Activated CD8-positive, alpha-beta memory T cell treated with anti-CD3 and anti-CD28 coated beads, Interleukin-2, amount 50 U/mL, for 4 hours (primary cell): Measurements from ENCODE around the gene NRSN2.
"Not testable (repeated sequence)": the region's sequence is repeated elsewhere in the genome, so short reads cannot be mapped to it uniquely, and the experiment has no call there.

Source experiments
- DNase-seq: peaks from one replicate; pipeline ENCODE4 v3.0.0-alpha.2; 2020

The NRSN2 gene

GRCh38 chr20:325045-325888, 21.6 kb upstream of the NRSN2 start, which contains the start of gene SOX12:
Gene SOX12, plus strand, starts transcription at chr20:325552. Its CDS starts 373 bp downstream, at chr20:325925.
- peak; percentile 99 for DNase-seq

DNA sequence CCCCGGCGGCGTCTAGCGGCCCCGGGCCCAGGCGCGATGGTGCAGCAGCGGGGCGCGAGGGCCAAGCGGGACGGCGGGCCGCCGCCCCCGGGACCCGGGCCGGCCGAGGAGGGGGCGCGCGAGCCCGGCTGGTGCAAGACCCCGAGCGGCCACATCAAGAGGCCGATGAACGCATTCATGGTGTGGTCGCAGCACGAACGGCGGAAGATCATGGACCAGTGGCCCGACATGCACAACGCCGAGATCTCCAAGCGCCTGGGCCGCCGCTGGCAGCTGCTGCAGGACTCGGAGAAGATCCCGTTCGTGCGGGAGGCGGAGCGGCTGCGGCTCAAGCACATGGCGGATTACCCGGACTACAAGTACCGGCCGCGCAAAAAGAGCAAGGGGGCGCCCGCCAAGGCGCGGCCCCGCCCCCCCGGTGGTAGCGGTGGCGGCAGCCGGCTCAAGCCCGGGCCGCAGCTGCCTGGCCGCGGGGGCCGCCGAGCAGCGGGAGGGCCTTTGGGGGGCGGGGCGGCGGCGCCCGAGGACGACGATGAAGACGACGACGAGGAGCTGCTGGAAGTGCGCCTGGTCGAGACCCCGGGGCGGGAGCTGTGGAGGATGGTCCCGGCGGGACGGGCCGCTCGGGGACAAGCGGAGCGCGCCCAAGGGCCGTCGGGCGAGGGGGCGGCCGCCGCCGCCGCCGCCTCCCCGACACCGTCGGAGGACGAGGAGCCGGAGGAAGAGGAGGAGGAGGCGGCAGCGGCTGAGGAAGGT, 20.8 kb upstream of the NRSN2 start:
- DNase-seq, result peak; percentile 51

DNA sequence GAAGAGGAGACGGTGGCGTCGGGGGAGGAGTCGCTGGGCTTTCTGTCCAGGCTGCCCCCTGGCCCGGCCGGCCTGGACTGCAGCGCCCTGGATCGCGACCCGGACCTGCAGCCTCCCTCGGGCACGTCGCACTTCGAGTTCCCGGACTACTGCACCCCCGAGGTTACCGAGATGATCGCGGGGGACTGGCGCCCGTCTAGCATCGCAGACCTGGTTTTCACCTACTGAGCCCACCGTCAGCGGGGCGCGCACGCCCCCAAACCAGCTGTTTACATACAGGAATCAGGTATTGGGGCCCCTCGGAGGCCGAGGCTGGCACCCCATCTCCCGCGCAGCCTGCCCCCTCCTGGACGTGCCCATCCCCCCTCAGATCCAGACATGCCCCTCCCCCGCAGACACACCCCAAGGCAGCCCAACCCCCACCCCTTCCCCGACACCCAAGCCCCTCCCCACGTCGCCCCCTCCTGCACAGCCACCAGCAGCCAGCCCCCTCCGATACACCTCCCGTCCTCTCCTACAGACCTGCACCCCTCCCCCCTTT, 20.2 kb upstream of the NRSN2 start:
- no peak for DNase-seq

DNA sequence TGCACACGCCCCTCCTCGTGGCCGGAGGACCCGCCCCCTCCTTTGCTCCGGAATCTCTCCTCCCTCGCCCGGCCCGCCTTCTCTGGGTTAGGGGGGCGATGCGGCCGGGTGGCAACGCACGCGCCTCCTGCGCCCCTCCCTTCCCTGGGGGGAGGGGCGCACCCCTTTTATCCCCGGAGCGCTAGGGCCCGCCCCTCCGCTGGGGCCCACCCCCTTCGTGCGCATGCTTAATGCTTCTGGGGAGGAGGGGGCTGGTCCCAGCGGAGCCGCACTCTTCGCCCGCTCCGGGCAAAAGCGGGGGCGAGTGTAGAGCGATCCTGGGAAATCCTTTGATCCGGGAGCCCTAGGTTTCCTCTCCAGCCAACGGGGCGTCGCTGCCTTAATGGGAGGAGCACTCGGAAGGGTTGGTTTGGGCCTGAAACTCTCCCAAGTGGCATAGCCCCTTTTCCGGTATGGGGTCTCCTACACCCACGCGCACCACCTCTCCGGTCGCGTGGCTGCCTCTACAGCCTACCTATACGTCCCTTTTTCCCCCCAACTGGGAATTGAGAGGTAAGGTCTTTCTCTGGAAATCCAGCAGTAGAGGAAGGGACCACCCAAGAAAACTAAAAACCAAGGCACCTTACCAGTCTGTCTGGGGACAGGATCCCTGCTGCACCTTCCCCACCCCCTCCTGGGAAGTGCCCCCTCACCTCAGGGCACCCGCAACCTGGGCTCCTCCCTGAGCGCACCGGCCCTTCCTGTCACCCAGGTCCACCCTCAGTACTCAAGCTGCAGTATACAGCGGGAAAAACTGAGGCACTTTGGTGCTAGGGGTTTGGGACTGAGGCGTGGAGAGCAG, 19.5 kb upstream of the NRSN2 start:
- peak; percentile 84 for DNase-seq

DNA sequence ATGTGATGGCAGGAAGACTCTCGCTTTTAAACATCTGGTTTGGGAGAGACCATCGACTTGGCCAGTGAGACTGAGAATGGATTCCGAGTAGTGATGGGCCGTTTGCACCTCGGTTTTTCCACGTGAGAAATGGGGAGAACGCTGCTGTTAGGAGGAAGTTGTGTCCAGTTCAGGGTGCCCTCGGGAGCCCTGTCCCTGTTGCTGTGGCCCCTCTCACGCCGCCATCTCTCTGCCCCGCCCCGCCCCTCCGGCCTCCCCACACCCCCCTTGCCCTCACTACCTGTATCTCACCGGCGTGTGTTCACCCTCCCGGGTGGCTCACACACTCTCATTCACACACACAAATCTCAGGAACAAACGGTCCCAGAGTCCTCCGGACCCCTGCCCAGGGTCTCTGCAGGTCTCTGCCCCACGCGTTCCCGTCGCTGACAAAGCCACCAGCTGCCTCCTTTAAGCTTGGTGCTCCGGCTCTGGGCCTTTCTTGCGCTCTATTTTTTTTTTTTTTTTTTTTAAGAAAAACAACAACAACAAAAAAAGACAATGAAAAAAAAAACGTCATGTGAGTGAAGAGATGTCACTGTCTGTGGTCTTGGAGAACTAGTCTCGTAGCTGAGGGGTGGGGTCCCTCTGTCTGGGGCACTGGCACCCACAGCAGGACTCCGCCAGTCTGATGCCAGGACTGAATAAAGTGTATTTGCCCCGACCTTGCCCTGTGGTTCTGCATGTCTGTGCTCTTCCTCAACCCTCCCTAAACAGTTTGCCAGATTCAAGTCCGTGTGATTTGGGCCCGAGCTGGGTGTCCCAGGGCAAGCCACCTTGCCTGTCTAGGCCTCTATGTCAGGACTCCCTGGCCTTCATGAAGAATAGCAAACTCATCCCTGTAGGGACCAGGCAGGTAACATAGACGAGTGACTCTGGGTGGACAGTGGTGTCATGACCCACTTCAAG, 18.6 kb upstream of the NRSN2 start:
- DNase-seq, result no peak

- no peak for DNase-seq
Observed at GRCh38 chr20:328975-329695, 17.8 kb upstream of the NRSN2 start.

DNA sequence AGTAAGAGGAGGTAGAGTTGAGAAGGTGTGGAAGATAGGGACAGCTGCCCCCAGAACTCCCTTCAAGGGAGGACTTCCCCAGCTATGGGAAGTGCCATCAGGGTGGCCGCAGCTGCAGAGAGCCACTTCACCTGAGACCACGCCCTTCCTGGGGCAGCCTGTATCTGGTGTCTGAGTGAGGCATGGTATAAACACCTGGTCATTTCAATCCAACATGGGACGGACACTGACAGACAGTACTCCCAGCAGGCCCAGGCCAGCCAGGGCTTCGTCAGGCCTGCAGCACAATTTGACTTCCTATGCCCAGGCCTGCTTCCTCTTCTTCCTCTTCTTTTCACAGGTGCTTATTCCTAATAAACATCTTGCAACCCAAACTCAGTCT, 17.1 kb upstream of the NRSN2 start:
- no peak for DNase-seq

DNA sequence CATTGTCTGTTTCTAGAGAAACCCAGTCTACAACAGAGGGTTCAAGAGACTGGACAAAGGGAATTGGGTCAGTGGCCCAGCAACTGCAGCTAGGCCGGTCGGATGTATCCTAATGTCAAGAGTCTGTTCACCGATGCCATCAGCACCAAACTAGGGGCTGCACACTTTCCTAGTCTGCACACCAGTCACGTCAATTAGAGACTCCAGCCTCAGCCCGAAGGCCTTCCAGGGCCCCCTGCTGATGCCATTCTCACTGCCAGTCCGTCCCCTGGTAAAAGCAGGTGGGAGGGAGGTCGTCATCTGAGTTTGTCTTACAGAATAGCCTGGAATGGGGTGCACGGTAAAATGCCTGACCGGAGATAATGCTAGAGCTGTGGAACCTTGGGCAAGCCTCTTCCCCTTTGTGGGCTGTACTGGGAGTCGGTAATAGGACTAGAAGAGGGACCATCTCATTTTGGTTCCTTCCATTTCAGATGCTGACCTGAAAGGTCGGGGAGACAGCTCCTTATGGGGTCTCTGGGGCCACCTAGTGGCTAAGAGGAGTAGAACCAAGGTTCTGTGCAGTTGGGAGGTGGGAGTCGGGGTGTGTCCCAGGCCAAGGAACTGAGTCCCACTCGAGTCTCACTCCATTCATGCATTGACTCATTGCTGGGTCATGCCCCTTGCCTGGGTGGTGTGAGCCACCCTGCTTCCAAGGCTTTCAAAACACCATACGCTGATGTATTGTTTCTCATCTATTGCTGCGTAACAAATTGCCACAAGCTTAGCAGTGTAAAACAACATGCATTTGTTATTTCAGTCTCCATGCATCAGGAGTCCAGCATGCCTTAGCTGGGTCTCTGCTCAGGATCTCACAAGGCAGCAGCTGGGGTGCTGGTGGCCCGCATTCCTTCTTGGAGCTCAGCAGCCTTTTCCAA, 16.4 kb upstream of the NRSN2 start:
- peak; percentile 60 for DNase-seq

DNA sequence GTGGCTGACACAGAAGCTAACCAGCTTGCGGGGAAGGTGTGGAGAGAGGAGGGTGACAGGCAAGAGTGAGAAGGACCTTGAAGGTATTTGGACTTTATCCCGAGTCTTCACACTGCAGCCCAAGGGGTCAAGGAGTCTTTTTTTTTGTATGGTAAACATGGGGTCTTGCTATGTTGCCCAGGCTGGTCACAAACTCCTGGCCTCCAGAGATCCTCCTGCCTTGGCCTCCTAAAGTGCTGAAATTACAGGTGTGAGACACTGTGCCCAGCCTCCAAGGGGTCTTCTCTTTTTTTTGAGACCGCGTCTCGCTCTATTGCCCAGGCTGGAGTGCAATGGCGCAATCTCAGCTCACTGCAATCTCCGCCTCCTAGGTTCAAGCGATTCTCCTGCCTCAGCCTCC, 12.3 kb upstream of the NRSN2 start:
- no peak for DNase-seq

- DNase-seq, result not testable (repeated sequence)
Observed at GRCh38 chr20:336040-336439, 10.9 kb upstream of the NRSN2 start.

- no peak for DNase-seq
Observed at GRCh38 chr20:341682-342081, 5.2 kb upstream of the NRSN2 start.

GRCh38 chr20:343107-343506, 3.8 kb upstream of the NRSN2 start:
- DNase-seq, result no peak

DNA sequence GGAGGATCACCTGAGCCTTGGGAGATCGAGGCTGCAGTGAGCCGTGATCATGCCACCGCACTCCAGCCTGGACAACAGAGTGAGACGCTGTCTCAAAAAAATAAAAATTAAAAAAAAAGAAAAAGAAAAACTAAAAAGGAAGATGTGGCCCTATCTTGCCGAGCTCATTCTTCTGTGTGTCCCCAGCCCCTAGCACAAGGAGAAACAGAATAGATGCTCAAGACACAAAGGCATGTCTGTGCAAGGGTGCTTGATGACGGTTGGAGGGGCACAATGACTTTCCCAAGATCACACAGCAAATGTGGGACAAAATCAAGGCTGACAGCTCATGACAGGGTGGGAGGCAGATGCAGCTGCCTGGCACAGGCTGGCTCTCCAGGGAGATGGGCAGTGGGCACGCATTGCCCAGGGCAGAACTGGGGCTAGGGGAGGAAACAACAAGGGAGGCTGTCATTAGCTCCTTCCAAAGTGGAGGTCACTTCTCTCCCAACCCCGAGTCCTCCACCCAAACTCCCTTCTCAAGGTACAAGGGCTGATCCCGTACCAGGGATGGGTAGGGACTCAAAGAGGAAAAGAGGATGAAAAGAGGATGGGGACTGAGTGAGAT, 775 bp upstream of the NRSN2 start:
- no peak for DNase-seq

DNA sequence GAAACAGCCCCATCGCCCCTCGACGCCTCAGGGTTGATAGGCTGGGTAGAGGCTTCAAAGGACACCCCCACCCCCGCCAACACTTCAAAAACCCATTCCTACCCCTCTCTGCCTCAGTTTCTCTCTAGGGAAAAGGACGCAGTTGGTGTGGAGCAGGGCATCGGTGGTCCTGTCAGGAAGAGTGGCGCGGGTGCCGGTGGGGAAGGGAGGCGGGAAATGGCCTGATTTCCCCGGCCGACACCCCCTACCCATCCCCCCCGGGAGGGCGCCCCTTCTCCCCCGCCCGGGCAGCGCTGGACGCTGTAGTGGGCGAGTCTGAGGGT, 367 bp downstream of the NRSN2 start:
- no peak for DNase-seq

DNA sequence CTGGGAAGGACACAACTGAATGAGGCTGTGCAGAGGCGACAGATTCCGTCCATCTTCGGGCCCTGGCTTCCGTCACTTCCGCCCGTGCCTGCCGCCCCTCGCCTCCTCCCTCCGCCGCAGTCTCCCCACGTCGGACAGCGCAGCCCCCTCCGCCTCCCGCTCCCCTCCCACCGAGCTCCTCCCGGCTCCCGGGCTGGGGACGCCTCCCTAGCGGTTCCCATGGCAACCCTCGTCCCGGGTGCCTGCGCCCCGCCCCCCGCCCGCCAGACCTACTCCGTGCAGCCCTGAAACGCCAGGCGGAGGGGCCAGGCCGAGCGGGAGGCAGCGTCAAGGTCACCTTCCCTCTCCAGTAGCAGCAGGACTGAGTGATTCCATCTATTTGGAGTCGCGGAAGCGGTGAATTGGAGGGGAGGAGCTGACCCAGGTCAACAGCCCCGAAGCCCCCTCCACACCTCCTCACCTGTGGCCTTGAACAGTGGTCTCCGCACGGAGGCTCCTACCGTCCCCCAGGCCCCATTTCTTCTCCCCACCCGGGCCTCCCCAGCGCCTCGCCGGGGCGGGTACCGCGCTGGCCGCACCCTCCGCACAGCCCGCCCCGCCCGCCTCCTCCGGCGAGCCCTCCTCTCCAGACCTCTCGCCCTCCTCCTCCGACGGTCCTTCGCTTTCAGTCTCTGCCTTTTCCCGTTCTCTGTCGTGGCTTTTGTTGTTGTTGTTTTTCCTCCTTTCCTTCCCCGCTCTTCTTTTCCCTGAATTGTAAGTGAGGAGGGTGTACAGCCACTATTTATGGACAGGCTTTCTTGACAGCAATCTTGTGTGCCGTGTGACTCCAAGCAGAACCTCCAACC, 951 bp downstream of the NRSN2 start:
- DNase-seq, result peak; percentile 60

DNA sequence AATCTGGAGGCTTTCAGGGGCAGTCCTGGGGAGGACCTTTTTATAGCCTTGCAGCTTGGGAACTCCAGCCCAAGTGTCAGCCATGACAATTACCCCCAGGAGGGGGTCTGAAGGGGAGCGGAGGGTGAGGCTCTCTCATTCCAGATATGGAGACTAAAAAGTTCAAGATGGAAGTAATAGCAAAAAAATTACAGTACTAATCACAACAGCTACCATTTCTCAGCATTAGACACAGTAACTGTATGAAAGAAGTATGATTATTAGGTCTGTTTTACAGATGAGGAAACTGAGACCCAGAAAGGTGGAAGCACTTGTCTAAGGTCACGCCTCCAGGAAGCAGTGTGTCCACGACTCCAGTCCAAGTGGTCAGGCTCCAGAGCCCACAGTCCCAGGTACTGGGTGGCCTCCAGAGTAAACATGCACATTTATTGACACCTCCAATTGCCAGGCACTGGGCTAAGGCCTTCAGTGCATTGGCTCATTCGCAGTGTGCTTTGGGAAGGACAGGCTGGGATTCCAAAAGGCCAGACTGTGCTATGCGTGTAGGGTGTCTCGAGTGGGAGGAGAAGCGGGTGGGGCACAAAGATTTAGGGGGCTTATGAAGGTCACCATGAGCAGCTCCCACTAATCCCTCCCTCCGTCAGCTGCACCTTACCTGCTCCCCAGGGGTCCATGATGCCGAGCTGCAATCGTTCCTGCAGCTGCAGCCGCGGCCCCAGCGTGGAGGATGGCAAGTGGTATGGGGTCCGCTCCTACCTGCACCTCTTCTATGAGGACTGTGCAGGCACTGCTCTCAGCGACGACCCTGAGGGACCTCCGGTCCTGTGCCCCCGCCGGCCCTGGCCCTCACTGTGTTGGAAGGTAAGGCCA, 2.3 kb downstream of the NRSN2 start:
- DNase-seq, result no peak

DNA sequence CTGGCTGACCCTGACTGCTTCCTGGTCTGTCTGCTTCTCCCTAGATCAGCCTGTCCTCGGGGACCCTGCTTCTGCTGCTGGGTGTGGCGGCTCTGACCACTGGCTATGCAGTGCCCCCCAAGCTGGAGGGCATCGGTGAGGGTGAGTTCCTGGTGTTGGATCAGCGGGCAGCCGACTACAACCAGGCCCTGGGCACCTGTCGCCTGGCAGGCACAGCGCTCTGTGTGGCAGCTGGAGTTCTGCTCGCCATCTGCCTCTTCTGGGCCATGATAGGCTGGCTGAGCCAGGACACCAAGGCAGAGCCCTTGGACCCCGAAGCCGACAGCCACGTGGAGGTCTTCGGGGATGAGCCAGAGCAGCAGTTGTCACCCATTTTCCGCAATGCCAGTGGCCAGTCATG, 6.3 kb downstream of the NRSN2 start:
- DNase-seq, result no peak
